ENCODE data around the gene CERS6.

DNA sequence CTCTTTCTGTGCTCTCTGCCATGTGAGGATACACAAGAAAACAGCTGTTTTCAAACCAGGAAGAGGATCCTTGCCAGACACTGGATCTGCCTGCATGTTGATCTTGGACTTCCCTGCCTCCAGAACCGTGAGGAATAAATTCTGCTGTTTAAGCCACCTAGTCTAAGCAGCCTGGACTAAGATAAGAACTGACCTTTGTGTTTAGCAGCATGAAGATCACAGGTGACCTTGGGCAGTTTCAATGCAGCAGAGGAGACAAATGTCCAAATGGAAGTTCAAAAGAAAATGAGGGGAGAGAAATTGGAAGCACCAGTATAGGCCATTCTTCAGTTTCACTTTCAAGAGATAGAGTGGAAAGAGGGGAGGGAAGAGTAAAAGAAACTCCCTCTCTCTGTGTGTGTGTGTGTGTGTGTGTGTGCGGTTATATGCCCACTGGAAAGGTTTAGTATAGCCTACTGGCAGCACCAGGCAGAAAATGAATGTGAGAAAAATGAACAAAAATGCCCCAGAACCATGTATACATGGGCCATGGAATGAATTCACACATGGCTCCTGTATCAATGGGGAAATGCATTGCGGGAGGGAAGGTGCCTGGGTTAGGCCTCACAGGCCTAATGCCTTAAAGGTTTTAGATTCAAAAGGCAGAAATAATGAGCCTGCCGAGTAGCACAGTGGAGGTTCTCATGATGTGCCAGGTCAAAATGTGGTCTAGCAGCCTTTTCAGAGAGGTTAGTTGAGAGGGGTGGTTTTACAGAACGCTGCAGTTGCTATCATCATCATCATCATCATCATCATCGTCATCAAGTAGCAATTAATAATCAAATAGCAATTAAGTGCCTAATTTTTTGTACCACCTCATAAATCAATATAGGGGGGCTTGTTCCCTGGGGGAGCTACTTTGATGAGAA lies 1.1 kb upstream of the CERS6 start:
- TF ChIP-seq, protein P1, sequence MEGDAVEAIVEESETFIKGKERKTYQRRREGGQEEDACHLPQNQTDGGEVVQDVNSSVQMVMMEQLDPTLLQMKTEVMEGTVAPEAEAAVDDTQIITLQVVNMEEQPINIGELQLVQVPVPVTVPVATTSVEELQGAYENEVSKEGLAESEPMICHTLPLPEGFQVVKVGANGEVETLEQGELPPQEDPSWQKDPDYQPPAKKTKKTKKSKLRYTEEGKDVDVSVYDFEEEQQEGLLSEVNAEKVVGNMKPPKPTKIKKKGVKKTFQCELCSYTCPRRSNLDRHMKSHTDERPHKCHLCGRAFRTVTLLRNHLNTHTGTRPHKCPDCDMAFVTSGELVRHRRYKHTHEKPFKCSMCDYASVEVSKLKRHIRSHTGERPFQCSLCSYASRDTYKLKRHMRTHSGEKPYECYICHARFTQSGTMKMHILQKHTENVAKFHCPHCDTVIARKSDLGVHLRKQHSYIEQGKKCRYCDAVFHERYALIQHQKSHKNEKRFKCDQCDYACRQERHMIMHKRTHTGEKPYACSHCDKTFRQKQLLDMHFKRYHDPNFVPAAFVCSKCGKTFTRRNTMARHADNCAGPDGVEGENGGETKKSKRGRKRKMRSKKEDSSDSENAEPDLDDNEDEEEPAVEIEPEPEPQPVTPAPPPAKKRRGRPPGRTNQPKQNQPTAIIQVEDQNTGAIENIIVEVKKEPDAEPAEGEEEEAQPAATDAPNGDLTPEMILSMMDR (optimal IDR thresholded peaks at IDR 0.05 in 1 of 3, IDR thresholded peaks at IDR 0.05 in 1 of 3, conservative IDR thresholded peaks at IDR 0.05 in 1 of 3; ENCODE audit: extremely low read depth in 1 of 3, insufficient read depth in 2 of 3, low read length in 3 of 3): no peak
- TF ChIP-seq EZH2 (IDR thresholded peaks at IDR 0.05; ENCODE audit: low read length): no peak
